HG03280 (cell line): ENCODE data around the gene KNSTRN.

Experiments used
- ATAC-seq: cut with Tn5 transposase; IDR thresholded peaks from one replicate; pipeline ENCODE4 v1.9.1; 2021; ENCODE audit warnings: mild to moderate bottlenecking, moderate library complexity; ENCODE audit not compliant: unreplicated experiment

The KNSTRN gene

GRCh38 chr15:40345225-40345866 lies 37.2 kb upstream of the KNSTRN start:
- no peak for ATAC-seq

- no peak for ATAC-seq
These were observed 36.5 kb upstream of the KNSTRN start for GRCh38 chr15:40345867-40346578.

GRCh38 chr15:40346579-40347558 lies 35.7 kb upstream of the KNSTRN start:
- no peak for ATAC-seq

GRCh38 chr15:40347559-40348473 lies 34.7 kb upstream of the KNSTRN start:
- ATAC-seq = no peak

- no peak for ATAC-seq
These were observed 34.0 kb upstream of the KNSTRN start for GRCh38 chr15:40348474-40348870.

- no peak for ATAC-seq
These were observed 33.4 kb upstream of the KNSTRN start for GRCh38 chr15:40349163-40349562.

- ATAC-seq = no peak
These were observed 30.1 kb upstream of the KNSTRN start for GRCh38 chr15:40352281-40352901.

GRCh38 chr15:40353697-40354096 lies 28.8 kb upstream of the KNSTRN start:
- ATAC-seq = no peak

GRCh38 chr15:40354408-40355171 lies 27.9 kb upstream of the KNSTRN start:
- ATAC-seq = no peak

- no peak for ATAC-seq
These were observed 26.4 kb upstream of the KNSTRN start for GRCh38 chr15:40355976-40356585.

GRCh38 chr15:40357246-40357645 lies 25.3 kb upstream of the KNSTRN start:
- no peak for ATAC-seq

GRCh38 chr15:40357723-40358470 lies 24.6 kb upstream of the KNSTRN start, which contains the start of gene DISP2:
TSS of gene DISP2 (plus strand) at chr15:40358219. CDS start at chr15:40358322, 103 bp downstream.
- ATAC-seq = peak; percentile 85

GRCh38 chr15:40358471-40359353 lies 23.8 kb upstream of the KNSTRN start:
- ATAC-seq = no peak

GRCh38 chr15:40360015-40360414 lies 22.5 kb upstream of the KNSTRN start:
- no peak for ATAC-seq

- ATAC-seq = no peak
These were observed 20.9 kb upstream of the KNSTRN start for GRCh38 chr15:40361640-40362039.

- ATAC-seq = no peak
These were observed 18.9 kb upstream of the KNSTRN start for GRCh38 chr15:40363611-40364010.

- ATAC-seq = no peak
These were observed 18.3 kb upstream of the KNSTRN start for GRCh38 chr15:40364251-40364650.
